CD14-positive monocyte (primary cell): ENCODE measurements around the gene TMEM18. TPM values are rescaled to one million over a fixed set of nuclear protein-coding genes. Genes with fewer than 3 reads are reported as not detected.
A peak's percentile ranks its signal among the peaks of the same experiment; 100 is the strongest.

Experiments used
- DNase-seq, 3 donors: peaks; one replicate each; pipeline ENCODE4 v3.0.0-alpha.2; 2011 to 2022
- H2AFZ ChIP-seq: 2 replicates; pipeline ENCODE4 v1.6.0; 2012; ENCODE audit warnings: mild to moderate bottlenecking, low read depth, low read length, inconsistent platforms; ENCODE audit not compliant: insufficient read depth, poor library complexity, severe bottlenecking
- H3K27ac ChIP-seq, 2 donors: 1 replicate in 1 of 2; 2 replicates in 1 of 2; pipeline ENCODE4 v1.5.1; 2012 to 2013; ENCODE audit warnings: low read length in 2 of 2, control low read depth in 1 of 2, inconsistent platforms in 1 of 2, low read depth in 1 of 2, mild to moderate bottlenecking in 1 of 2
- H3K27me3 ChIP-seq, 2 donors: one replicate each; pipeline versions ENCODE4 v1.6.0 to v1.6.1; 2011 to 2013; ENCODE audit warnings: low read length in 2 of 2; ENCODE audit not compliant: control insufficient read depth in 2 of 2, insufficient read depth in 2 of 2
- H3K36me3 ChIP-seq, 2 donors: replicated peaks in 1 of 2; 1 replicate in 1 of 2; 2 replicates in 1 of 2; pipeline versions ENCODE4 v1.5.1 to v1.6.1; 2012 to 2013; ENCODE audit warnings: low read length in 2 of 2, control low read depth in 1 of 2, inconsistent platforms in 1 of 2, mild to moderate bottlenecking in 1 of 2; ENCODE audit not compliant: insufficient read depth in 2 of 2, control insufficient read depth in 1 of 2
- H3K4me1 ChIP-seq, 2 donors: 1 replicate in 1 of 2; 2 replicates in 1 of 2; pipeline versions ENCODE4 v1.5.1 to v1.6.1; 2012 to 2013; ENCODE audit warnings: low read length in 2 of 2, control low read depth in 1 of 2, inconsistent platforms in 1 of 2, mild to moderate bottlenecking in 1 of 2, moderate library complexity in 1 of 2; ENCODE audit not compliant: insufficient read depth in 2 of 2, control insufficient read depth in 1 of 2
- H3K4me2 ChIP-seq: replicated peaks from 2 replicates; pipeline ENCODE3; 2012; ENCODE audit warnings: low read length, moderate library complexity, mild to moderate bottlenecking; ENCODE audit not compliant: poor library complexity, severe bottlenecking; ENCODE audit errors: extremely low read depth
- H3K4me3 ChIP-seq, 3 experiments: fragments of 200-600 bp in 1 of 3; sonication (generic) in 1 of 3; replicated peaks in 1 of 3; 1 replicate in 2 of 3; 2 replicates in 1 of 3; pipeline ENCODE4 v1.5.1; 2011 to 2013; ENCODE audit warnings: low read length in 3 of 3, mild to moderate bottlenecking in 3 of 3, control low read depth in 2 of 3, low read depth in 2 of 3, inconsistent platforms in 1 of 3, moderate library complexity in 1 of 3
- H3K79me2 ChIP-seq: 2 replicates; pipeline ENCODE4 v1.6.0; 2012; ENCODE audit warnings: mild to moderate bottlenecking, control low read depth, inconsistent platforms, low read length, moderate library complexity; ENCODE audit not compliant: insufficient read depth
- H3K9ac ChIP-seq: 2 replicates; pipeline ENCODE4 v1.6.0; 2017; ENCODE audit warnings: low read length, mild to moderate bottlenecking; ENCODE audit not compliant: insufficient read depth, poor library complexity, severe bottlenecking
- H3K9me3 ChIP-seq, 2 donors: replicated peaks in 1 of 2; 1 replicate in 1 of 2; 2 replicates in 1 of 2; pipeline versions ENCODE4 v1.5.1 to v1.6.1; 2012 to 2013; ENCODE audit warnings: low read length in 2 of 2, control low read depth in 1 of 2; ENCODE audit not compliant: control insufficient read depth in 1 of 2, insufficient read depth in 1 of 2
- H4K20me1 ChIP-seq: 2 replicates; pipeline ENCODE4 v1.6.0; 2012; ENCODE audit warnings: mild to moderate bottlenecking, low read length, control low read depth, moderate library complexity; ENCODE audit not compliant: insufficient read depth
- H3K27ac Mint-ChIP-seq, 7 donors: one replicate each; pipeline ENCODE4 v1.8.0; 2020; ENCODE audit warnings: mild to moderate bottlenecking in 7 of 7, mixed read lengths in 7 of 7, moderate library complexity in 6 of 7, inconsistent platforms in 2 of 7
- H3K27me3 Mint-ChIP-seq, 3 donors: one replicate each; pipeline ENCODE4 v1.8.0; 2021 to 2022; ENCODE audit warnings: low read depth in 3 of 3, mild to moderate bottlenecking in 3 of 3, mixed read lengths in 3 of 3, moderate library complexity in 3 of 3, inconsistent platforms in 1 of 3
- H3K36me3 Mint-ChIP-seq, 2 donors: one replicate each; pipeline ENCODE4 v1.8.0; 2020; ENCODE audit warnings: mixed read lengths in 2 of 2, inconsistent platforms in 1 of 2, mild to moderate bottlenecking in 1 of 2
- H3K4me1 Mint-ChIP-seq: one replicate; pipeline ENCODE4 v1.8.0; 2020; ENCODE audit warnings: mild to moderate bottlenecking, mixed read lengths
- H3K4me3 Mint-ChIP-seq, 2 donors: one replicate each; pipeline ENCODE4 v1.8.0; 2020; ENCODE audit warnings: mild to moderate bottlenecking in 2 of 2, mixed read lengths in 2 of 2, moderate library complexity in 1 of 2
- H3K9me3 Mint-ChIP-seq, 7 donors: one replicate each; pipeline ENCODE4 v1.8.0; 2020 to 2022; ENCODE audit warnings: mixed read lengths in 7 of 7, mild to moderate bottlenecking in 6 of 7, moderate library complexity in 6 of 7, inconsistent platforms in 2 of 7
- WGBS: methylation state at CpG from one replicate; pipeline ENCODE4 v1.1.5; 2013; ENCODE audit warnings: missing lambda C conversion rate; ENCODE audit not compliant: insufficient coverage; 5-methylcytosine and 5-hydroxymethylcytosine counted together
- intact Hi-C, 2 donors: fragments of 100-400 bp; cut with micrococcal nuclease; formaldehyde crosslinking; loops; one replicate each; pipeline versions ENCODE4 v1.15.0 to v1.15.1; 2023
- polyA plus RNA-seq, 3 donors: library from polyadenylated mRNA; depleted of rRNA in 1 of 3; unstranded in 2 of 3; stranded (reverse) in 1 of 3; fragments of 300-500 nt in 2 of 3; fragments of >200 nt in 1 of 3; fragmentation: Illumina TruSeq in 2 of 3; gene quantifications; 1 replicate in 2 of 3; 2 replicates in 1 of 3; pipeline ENCODE4 v1.2.3, GENCODE V29; 2012 to 2021
- TF ChIP-seq, protein P1 (sequence below): fragments of 200-600 bp; IDR thresholded peaks from one replicate; pipeline ENCODE4 v1.8.0; 2022; ENCODE audit warnings: antibody characterized with exemption, mild to moderate bottlenecking

Gene TMEM18
- polyA plus RNA-seq, 3 donors, result 9.3 to 23.5 (median 21.8) TPM

DNA sequence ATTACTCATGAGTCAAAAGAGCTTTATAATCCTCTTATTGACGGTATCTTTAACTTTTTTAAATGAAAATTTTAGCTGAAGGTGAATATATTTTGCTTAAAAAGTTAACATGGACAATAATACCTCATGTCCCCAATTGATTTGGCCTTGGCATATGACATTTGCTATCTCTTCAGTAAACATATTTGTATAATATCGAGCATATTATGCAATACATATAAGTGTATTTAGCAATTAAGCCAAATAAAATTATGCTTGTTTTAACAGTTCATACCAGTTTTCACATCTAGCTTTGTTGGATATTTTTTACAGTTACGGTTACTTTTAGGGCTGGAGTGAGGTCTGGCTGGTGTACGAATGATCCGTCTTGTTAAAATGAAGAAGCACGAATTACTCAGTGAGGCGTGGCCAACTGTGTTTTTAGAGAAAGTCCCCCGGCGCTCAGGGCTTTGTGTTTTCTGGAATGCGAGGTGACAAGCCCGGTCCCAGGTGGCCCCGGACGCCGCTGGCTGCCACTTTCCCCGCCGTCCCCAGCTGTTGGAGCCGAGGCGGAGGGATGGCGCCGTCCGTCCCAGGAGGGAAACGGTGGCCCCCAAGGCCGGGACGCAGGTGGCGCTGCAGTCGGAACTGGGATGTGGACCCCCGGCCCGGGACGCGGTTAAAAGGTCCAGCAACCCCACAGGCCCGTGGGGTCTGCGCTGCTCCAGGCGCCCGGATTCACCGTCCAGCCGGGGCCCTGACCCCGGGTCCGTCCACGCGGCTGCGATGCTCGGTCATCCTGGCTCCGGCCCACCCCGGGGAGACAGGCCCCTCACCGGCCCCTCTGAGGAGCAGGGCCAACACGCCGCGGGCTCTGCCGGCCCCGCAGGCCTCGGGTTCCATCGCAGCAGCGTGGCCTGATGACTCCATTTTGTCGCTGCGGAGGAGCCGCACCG, 41.3 kb downstream of the TMEM18 start:
- Histone ChIP-seq H3K79me2 (no peaks in the 10 kb centered on the region), H3K36me3 (no peaks in the 10 kb centered on the region), H3K27me3 (peaks cover 0 to 6% of the 10 kb centered on the region in 2 donors), H3K4me3 (peak overlapping the region in 1 of 3 experiments; percentile 66), H2AFZ (peak overlapping the region; percentile 88), H4K20me1 (no peaks in the 10 kb centered on the region), H3K9me3 (no peaks in the 10 kb centered on the region), H3K4me2 (peak overlapping the region; percentile 73), H3K27ac (no peak overlapping the region), H3K9ac (no peak overlapping the region), H3K4me1 (peaks cover 5 to 12% of the 10 kb centered on the region in 2 donors)
- Mint-ChIP-seq H3K36me3 (no peaks in the 10 kb centered on the region), H3K27ac (no peak overlapping the region), H3K4me3 (peak overlapping the region; percentile 75 to 82), H3K27me3 (peaks cover 0 to 12% (median 7%) of the 10 kb centered on the region in 3 donors), H3K4me1 (peaks cover 7% of the 10 kb centered on the region), H3K9me3 (no peaks in the 10 kb centered on the region)
- TF ChIP-seq, protein P1, sequence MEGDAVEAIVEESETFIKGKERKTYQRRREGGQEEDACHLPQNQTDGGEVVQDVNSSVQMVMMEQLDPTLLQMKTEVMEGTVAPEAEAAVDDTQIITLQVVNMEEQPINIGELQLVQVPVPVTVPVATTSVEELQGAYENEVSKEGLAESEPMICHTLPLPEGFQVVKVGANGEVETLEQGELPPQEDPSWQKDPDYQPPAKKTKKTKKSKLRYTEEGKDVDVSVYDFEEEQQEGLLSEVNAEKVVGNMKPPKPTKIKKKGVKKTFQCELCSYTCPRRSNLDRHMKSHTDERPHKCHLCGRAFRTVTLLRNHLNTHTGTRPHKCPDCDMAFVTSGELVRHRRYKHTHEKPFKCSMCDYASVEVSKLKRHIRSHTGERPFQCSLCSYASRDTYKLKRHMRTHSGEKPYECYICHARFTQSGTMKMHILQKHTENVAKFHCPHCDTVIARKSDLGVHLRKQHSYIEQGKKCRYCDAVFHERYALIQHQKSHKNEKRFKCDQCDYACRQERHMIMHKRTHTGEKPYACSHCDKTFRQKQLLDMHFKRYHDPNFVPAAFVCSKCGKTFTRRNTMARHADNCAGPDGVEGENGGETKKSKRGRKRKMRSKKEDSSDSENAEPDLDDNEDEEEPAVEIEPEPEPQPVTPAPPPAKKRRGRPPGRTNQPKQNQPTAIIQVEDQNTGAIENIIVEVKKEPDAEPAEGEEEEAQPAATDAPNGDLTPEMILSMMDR, result no peak
- intact Hi-C loops, result no loop called here
- no peak for DNase-seq
- WGBS, result 80% methylated on average over 55 of the region's 57 CpGs

DNA sequence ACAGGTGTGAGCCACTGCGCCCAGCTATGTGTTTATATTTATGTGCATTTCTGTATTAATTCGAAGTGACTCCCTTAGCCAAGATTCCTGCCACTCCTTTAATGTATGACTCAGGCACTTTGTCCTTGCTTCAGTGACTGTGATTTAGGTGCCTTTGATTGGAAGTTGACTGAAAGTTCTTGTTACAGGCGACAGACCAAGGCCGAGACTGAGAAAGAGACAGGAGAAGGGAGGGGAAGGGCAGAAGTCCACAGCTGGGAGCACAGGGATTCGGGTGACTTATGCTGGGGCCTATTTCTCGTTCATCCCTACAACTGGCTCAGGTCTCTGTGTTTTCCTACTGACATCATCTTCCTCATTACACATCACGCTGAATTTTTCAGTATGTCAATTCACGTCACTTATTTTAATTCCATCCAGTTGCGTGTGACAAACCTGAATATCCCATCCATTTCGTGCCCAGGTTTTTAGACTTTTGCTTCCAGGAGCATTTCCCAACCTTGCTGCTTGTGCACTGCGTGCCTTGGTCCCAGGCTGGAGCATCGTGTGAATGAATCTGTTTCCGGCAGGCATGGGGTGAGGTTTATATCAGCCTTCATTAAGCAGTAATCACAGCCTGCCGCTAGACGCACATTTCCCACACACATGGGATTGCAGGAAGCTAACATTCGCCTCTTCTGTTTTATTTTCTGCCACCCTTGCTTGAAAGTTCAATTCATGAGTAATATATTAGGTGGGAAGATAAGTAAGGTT, 42.4 kb downstream of the TMEM18 start:
- H3K4me2 ChIP-seq, result no peak overlapping the region

More for the DNA sequence above, 42.4 kb downstream of the TMEM18 start:
- Mint-ChIP-seq H3K27me3 (peaks cover 0 to 12% (median 7%) of the 10 kb centered on the region in 3 donors), H3K27ac (no peak overlapping the region), H3K4me1 (peaks cover 7% of the 10 kb centered on the region), H3K36me3 (no peaks in the 10 kb centered on the region), H3K9me3 (no peaks in the 10 kb centered on the region), H3K4me3 (no peak overlapping the region)
- no peak for DNase-seq
- no peaks in the 10 kb centered on the region for H3K9me3 ChIP-seq
- H3K4me1 ChIP-seq, result peaks cover 5 to 12% of the 10 kb centered on the region in 2 donors
- intact Hi-C loops, result no loop called here
- peaks cover 0 to 6% of the 10 kb centered on the region in 2 donors for H3K27me3 ChIP-seq
- H3K79me2 ChIP-seq, result no peaks in the 10 kb centered on the region
- H3K4me3 ChIP-seq, result no peak overlapping the region
- no peaks in the 10 kb centered on the region for H3K36me3 ChIP-seq
- no peak overlapping the region for H3K27ac ChIP-seq
- no peaks in the 10 kb centered on the region for H4K20me1 ChIP-seq
- H2AFZ ChIP-seq, result no peak overlapping the region
- TF ChIP-seq, protein P1, result no peak
- no peak overlapping the region for H3K9ac ChIP-seq
- WGBS, result 80% methylated on average over 6 of the region's 16 CpGs
